Tibial nerve (tissue), 4 donors: ENCODE results near the gene PI4K2A. TPM values are rescaled to one million over a fixed set of nuclear protein-coding genes. Genes with fewer than 3 reads are reported as not detected.

Experiments
- DNase-seq, 2 donors: peaks; one replicate each; pipeline ENCODE4 v3.0.0-alpha.2; 2019; ENCODE audit warnings: low spot score in 2 of 2
- H3K27ac ChIP-seq, 4 donors: fragments of 200-600 bp; sonication (generic) in 3 of 4; one replicate each; pipeline ENCODE4 v1.5.1; 2017 to 2019; ENCODE audit warnings: mild to moderate bottlenecking in 1 of 4
- H3K27me3 ChIP-seq, 2 donors: fragments of 200-600 bp; sonication (generic) in 1 of 2; one replicate each; pipeline versions ENCODE4 v1.5.1 to v1.6.0; 2017 to 2019
- H3K36me3 ChIP-seq, 3 donors: fragments of 200-600 bp; sonication (generic); one replicate each; pipeline ENCODE4 v1.5.1; 2018 to 2019
- H3K4me1 ChIP-seq, 4 donors: fragments of 200-600 bp; sonication (generic) in 3 of 4; one replicate each; pipeline ENCODE4 v1.5.1; 2017 to 2019
- H3K4me3 ChIP-seq, 4 donors: fragments of 200-600 bp; sonication (generic) in 3 of 4; one replicate each; pipeline ENCODE4 v1.5.1; 2017 to 2019; ENCODE audit warnings: mild to moderate bottlenecking in 1 of 4, moderate library complexity in 1 of 4
- H3K9me3 ChIP-seq, 4 donors: fragments of 200-600 bp; sonication (generic) in 3 of 4; one replicate each; pipeline ENCODE4 v1.5.1; 2017 to 2019
- EP300 ChIP-seq, 2 donors: sonication (generic); formaldehyde crosslinking; IDR thresholded peaks; one replicate each; pipeline ENCODE4 v1.6.1; 2017; ENCODE audit warnings: antibody characterized with exemption in 2 of 2, mild to moderate bottlenecking in 1 of 2
- POLR2A ChIP-seq, 2 donors: fragments of 450-650 bp; IDR thresholded peaks; one replicate each; pipeline ENCODE4 v1.6.1; 2017; ENCODE audit warnings: antibody characterized with exemption in 2 of 2, mild to moderate bottlenecking in 2 of 2, moderate library complexity in 2 of 2
- WGBS, 2 donors: methylation state at CpG; one replicate each; pipeline ENCODE4 v1.1.5; 2018; 5-methylcytosine and 5-hydroxymethylcytosine counted together
- total RNA-seq, 4 donors: library from RNA; depleted of rRNA; stranded (reverse); fragments of >200 nt; gene quantifications; one replicate each; pipeline ENCODE4 v1.1.0, GENCODE V29; 2016
- TF ChIP-seq, protein P1 (sequence below), 5 experiments: fragments of 200-600 bp in 3 of 5; fragments of 450-650 bp in 2 of 5; sonication (generic) in 3 of 5; IDR thresholded peaks; one replicate each; pipeline ENCODE4 v1.5.1; 2016 to 2019; ENCODE audit warnings: antibody characterized with exemption in 5 of 5, mild to moderate bottlenecking in 3 of 5, moderate library complexity in 2 of 5

The PI4K2A gene
- total RNA-seq, 4 donors from 2014 or later: 17.0 to 29.1 (median 21.0) TPM

DNA sequence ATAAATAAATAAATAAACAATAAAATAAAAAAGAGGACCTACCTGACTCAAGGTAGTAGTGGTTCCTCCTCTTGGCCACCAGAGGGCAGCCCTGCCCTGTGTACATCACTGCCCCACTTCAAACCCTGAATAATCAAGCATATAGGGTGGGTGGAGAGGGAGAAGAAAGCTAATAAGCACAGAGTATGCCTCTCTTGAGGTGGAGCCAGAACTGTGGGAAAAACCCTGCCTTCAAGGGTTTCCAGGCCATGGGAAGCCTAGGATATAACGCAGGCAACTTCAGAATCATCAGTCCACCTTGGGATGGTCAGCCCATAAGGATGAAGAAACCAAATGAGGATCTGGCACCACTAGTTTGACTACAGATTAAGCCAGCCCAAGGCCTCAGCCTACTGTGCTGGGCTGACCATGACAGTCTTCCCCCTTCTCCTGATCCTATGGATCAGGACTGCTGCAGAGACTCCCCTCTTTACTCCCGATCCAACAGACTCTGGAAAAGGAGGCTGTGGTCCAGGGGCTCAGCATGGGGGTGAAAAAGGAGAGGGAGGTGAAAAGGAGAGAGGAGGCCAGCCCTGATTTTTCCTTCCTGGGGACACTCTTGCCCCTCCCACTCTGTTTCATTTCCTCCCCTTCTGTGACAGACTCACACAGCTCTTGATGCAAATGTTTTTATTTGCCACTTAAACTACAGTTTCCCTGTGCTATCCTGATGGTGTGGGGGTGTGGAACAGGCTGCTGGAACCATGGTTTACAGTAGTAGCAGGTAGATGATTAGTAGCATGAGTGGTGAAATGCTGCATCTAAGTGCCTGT lies 36.5 kb downstream of the PI4K2A start:
- TF ChIP-seq, protein P1, sequence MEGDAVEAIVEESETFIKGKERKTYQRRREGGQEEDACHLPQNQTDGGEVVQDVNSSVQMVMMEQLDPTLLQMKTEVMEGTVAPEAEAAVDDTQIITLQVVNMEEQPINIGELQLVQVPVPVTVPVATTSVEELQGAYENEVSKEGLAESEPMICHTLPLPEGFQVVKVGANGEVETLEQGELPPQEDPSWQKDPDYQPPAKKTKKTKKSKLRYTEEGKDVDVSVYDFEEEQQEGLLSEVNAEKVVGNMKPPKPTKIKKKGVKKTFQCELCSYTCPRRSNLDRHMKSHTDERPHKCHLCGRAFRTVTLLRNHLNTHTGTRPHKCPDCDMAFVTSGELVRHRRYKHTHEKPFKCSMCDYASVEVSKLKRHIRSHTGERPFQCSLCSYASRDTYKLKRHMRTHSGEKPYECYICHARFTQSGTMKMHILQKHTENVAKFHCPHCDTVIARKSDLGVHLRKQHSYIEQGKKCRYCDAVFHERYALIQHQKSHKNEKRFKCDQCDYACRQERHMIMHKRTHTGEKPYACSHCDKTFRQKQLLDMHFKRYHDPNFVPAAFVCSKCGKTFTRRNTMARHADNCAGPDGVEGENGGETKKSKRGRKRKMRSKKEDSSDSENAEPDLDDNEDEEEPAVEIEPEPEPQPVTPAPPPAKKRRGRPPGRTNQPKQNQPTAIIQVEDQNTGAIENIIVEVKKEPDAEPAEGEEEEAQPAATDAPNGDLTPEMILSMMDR (IDR thresholded peaks at IDR 0.05): peak; percentile 75 to 88 (median 78)
- peak in 1 of 2 donors; percentile 15 for TF ChIP-seq EP300 (IDR thresholded peaks at IDR 0.05)
- no peak for TF ChIP-seq POLR2A (IDR thresholded peaks at IDR 0.05)
- H3K9me3 ChIP-seq: no peaks in the 10 kb centered on the region
- H3K27me3 ChIP-seq: no peaks in the 10 kb centered on the region
- H3K27ac ChIP-seq: peak overlapping the region; percentile 4 to 75 (median 41)
- H3K4me1 ChIP-seq: peaks cover 0 to 30% (median 3%) of the 10 kb centered on the region in 4 donors
- peaks cover 2 to 71% (median 4%) of the 10 kb centered on the region in 3 donors for H3K36me3 ChIP-seq
- DNase-seq: no peak
- H3K4me3 ChIP-seq: no peak overlapping the region
- 81 to 87% methylated on average over 2 of the region's 2 CpGs for WGBS, 2 donors

DNA sequence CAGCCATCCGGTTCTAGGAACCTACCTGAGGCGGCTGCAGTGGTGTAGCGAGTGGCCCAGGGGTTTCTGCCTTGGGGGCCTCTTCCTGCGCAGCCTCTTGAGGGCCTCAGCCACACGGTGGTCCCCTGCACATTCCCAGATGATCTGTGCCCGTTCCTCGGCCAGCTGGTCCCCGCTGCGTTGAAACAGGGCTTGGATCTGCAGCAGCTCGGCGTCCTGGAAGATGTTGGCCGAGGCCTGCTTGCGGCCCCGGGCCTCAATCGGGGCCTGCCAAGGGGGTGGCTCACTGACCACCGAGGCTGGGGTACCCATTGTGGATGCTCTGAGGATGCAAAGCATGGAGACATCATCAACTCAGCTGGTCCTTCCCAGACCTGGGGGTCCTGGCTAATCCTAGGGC lies 39.1 kb downstream of the PI4K2A start:
- peak overlapping the region in 1 of 4 donors; percentile 59 for H3K27ac ChIP-seq
- 87 to 93% methylated on average over 7 to 15 of the region's 16 CpGs for WGBS, 2 donors
- peaks cover 0 to 58% (median 2%) of the 10 kb centered on the region in 3 donors for H3K36me3 ChIP-seq
- no peak for DNase-seq
- no peaks in the 10 kb centered on the region for H3K27me3 ChIP-seq
- H3K4me3 ChIP-seq: no peak overlapping the region
- no peak for TF ChIP-seq EP300 (IDR thresholded peaks at IDR 0.05)
- TF ChIP-seq POLR2A (IDR thresholded peaks at IDR 0.05): no peak
- TF ChIP-seq, protein P1 (IDR thresholded peaks at IDR 0.05): no peak
- no peaks in the 10 kb centered on the region for H3K9me3 ChIP-seq
- peaks cover 0 to 44% (median 9%) of the 10 kb centered on the region in 4 donors for H3K4me1 ChIP-seq

DNA sequence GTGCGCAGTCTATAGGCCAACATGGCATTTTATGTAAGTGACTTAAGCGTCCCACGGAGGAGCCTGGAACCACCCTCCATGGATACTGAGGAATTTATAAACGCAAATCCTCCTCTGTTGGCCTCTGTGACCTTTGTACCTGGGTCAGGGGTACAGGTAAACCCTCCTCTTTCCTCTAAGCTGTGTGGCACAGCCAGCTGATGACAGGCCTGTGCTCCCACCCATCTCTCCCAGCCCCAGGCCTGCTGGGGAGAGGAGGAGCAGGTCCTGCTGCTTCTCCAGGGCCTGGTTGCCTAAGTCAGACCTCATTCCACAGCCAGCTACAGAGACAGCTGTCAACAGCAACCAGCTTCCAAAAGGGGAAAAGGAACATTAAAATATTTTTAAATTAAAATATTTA lies 41.6 kb downstream of the PI4K2A start:
- DNase-seq: no peak
- WGBS, 2 donors: 71 to 84% methylated on average over 4 of the region's 4 CpGs
- Histone ChIP-seq H3K4me3 (peak overlapping the region in 1 of 4 donors; percentile 89), H3K9me3 (no peaks in the 10 kb centered on the region), H3K27ac (peak overlapping the region in 2 of 4 donors; percentile 99 to 100), H3K4me1 (peaks cover 0 to 49% (median 11%) of the 10 kb centered on the region in 4 donors), H3K36me3 (peaks cover 0 to 33% (median 0%) of the 10 kb centered on the region in 3 donors), H3K27me3 (no peaks in the 10 kb centered on the region)
- TF ChIP-seq, protein P1 (IDR thresholded peaks at IDR 0.05): no peak
- TF ChIP-seq POLR2A (IDR thresholded peaks at IDR 0.05): no peak
- TF ChIP-seq EP300 (IDR thresholded peaks at IDR 0.05): no peak

DNA sequence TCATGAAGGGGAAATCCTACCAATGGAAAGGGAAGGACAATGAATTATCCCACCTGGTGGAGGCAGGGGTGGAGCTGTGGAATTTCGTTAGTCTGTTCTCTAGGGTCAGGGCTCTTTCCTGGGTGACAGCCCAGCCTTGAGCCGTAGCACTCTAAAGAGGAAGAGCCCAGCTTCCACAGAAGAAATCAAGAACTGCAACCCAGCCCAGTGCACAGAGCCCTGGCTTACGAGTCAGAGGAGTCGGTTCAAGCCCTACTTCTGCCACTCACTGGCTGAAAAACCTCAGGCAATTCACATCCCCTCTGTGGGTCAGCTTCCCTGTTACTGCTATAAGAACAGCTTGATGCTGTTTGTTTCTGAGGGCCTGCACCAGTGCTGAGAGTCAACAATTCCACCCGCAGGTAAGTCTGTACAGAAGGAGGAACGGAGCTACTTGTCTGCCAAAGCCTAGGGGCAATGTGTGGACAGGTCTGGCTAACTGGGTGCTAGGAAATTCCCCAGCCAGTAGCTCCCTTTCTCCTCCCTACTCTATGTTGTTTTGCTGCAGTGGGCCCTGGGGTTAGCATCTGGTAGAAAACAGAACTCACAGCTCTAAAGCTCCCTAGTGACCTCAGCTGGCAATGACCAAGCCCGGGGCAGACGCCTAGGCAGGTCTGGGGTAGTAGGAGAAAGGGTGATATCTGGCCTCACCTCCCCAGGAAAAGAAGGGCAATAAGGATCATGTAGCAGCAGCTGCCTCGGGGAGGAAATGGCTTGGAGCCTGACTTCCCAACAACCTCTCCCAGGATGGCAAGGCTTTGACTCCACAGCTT lies 43.3 kb downstream of the PI4K2A start:
- H3K4me3 ChIP-seq: peak overlapping the region; percentile 58 to 94 (median 86)
- WGBS, 2 donors: 35 to 40% methylated on average over 9 of the region's 9 CpGs
- H3K4me1 ChIP-seq: peaks cover 0 to 56% (median 23%) of the 10 kb centered on the region in 4 donors
- peaks cover 0 to 16% (median 0%) of the 10 kb centered on the region in 3 donors for H3K36me3 ChIP-seq
- H3K27ac ChIP-seq: peak overlapping the region; percentile 90 to 100 (median 98)
- H3K9me3 ChIP-seq: no peaks in the 10 kb centered on the region
- DNase-seq: peak in 1 of 2 donors; percentile 26
- no peaks in the 10 kb centered on the region for H3K27me3 ChIP-seq
- TF ChIP-seq POLR2A (IDR thresholded peaks at IDR 0.05): peak in 1 of 2 donors; percentile 9
- TF ChIP-seq EP300 (IDR thresholded peaks at IDR 0.05): peak in 1 of 2 donors; percentile 10
- TF ChIP-seq, protein P1 (IDR thresholded peaks at IDR 0.05): peak in 2 of 5 experiments; percentile 9 to 15
